SU-DHL-6 (cell line): ENCODE results near the gene ZSCAN29.

Experiments
- CTCF ChIP-seq: fragments of 200-600 bp; sonication (generic); IDR thresholded peaks from one replicate; pipeline ENCODE4 v1.5.1; 2017; ENCODE audit warnings: antibody characterized with exemption, mild to moderate bottlenecking, low read length, moderate library complexity; ENCODE audit not compliant: insufficient read depth, poor library complexity, severe bottlenecking
- EZH2phosphoT487 ChIP-seq: fragments of 200-600 bp; sonication (generic), shearing (Covaris generic); conservative IDR thresholded peaks from 2 replicates; pipeline ENCODE4 v1.6.1; 2018; ENCODE audit warnings: mild to moderate bottlenecking, antibody characterized with exemption, low read length, moderate library complexity, mixed read lengths

- TF ChIP-seq CTCF (no peak), EZH2phosphoT487 (no peak)
These were observed 54.5 kb downstream of the ZSCAN29 start for GRCh38 chr15:43316016-43316970.
